ENCODE data around the gene RGS3. TPM values are rescaled to one million over a fixed set of nuclear protein-coding genes. Genes with fewer than 3 reads are reported as not detected.

RGS3 gene
- total RNA-seq, 1 donor from 2014 or later, result 138 TPM

DNA sequence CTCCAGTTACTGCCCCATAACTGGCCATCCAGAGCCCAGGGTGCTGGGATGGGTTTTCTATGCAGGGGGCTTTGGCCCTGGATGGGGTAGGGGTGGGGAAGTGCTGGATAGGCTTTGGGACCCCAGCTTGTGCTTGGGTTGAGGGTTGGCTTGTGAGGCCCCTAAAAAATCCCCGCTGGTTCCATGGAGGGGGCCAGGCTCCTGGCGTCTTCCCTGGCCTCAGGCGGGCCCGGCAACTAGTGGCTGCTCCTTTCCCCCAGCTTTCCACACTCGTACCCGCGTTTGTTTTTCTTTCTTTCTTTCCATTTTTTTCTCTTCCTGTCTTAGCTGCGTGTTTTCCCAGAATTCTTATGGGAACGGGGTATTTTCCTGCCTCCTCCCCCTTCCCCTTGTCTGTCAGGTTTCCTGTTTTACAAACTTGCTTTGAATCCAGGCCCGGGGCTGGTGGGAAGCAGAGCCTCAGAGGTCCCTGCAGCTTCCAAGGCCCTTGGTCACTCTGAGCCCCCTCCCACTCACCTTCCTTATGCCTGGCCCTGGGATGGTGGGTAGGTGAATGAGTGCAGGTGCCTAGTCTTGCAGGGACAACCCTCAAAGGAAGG, 40.2 kb downstream of the RGS3 start:
- DNase-seq, result no peak
- intact Hi-C loops (cut with DNase I), result no loop called here
- no peak for ATAC-seq (ENCODE audit: poor library complexity)

DNA sequence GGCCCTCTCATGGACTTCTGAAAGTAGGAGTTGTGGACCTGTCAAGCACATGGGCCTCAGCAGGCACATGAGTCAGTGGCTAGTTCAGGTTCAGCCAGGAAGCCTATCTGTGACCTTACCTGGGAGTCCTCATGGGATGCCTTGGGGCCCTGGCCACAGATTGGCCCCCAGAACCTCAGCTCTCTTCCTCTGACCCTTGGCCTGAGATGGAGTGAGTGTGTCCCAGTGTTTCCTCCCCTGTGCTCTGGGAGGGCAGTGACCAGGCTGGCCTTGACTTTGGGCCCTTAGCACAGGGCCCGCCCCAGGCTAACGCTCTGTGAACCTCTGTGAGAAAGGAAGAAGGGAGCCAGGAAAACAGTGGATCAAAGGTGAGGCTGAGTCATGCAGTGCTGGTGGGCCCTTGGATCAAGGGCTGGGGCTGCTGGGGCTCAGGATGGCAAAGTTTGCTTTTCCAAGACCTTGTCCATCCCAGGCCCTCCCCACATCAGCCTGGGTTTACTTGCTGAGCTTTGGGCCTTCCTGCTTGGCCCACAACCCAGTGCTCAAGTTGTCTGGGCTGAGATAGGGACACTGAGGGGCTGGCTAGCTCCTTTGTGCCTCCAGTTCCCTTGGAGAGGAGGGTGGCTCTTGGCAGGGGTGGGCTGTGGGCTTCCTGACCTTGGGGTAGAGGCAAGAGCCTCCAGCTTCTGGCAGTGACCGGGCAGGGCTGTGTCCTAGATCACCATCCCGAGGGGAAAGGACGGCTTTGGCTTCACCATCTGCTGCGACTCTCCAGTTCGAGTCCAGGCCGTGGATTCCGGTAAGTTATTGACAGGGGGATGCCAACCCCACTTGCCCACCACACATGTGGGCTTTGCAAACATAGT, 41.4 kb downstream of the RGS3 start:
- ATAC-seq (ENCODE audit: poor library complexity) (no peak), DNase-seq (no peak)
- intact Hi-C loops (cut with DNase I), result loop anchor here (5.0 kb wide), 1 partner anchor 72 kb away; no protein-coding TSS in a partner anchor

DNA sequence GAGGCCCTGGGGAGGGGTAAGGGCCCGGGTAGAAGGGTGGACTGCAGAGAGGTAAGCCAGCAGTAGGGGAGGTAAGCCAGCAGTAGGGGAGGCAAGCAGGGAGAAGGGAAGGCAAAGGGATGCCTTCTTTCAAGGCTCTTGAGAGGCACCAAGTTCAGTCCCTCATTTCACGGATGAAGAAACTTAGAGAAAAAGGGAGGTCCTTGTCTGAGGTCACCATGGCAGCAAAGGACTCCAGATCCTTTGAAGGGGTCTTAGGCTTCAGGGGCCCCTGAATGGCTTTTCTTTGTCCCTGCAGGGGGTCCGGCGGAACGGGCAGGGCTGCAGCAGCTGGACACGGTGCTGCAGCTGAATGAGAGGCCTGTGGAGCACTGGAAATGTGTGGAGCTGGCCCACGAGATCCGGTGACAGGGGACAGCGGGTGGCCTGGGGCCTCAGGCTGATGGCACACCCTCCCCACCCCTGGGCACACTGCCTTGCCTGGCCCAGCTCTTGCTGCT, 42.6 kb downstream of the RGS3 start:
- DNase-seq (no peak), ATAC-seq (ENCODE audit: poor library complexity) (no peak)
- intact Hi-C loops (cut with DNase I), result loop anchor here (5.0 kb wide), 1 partner anchor 71 kb away; no protein-coding TSS in a partner anchor

DNA sequence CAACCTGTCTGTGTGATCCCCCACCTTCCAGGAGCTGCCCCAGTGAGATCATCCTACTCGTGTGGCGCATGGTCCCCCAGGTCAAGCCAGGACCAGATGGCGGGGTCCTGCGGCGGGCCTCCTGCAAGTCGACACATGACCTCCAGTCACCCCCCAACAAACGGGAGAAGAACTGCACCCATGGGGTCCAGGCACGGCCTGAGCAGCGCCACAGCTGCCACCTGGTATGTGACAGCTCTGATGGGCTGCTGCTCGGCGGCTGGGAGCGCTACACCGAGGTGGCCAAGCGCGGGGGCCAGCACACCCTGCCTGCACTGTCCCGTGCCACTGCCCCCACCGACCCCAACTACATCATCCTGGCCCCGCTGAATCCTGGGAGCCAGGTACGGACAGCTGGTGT, 43.7 kb downstream of the RGS3 start:
- intact Hi-C loops (cut with DNase I), result loop anchor here (5.0 kb wide), 1 partner anchor 70 kb away; no protein-coding TSS in a partner anchor
- ATAC-seq (ENCODE audit: poor library complexity) (no peak), DNase-seq (no peak)

DNA sequence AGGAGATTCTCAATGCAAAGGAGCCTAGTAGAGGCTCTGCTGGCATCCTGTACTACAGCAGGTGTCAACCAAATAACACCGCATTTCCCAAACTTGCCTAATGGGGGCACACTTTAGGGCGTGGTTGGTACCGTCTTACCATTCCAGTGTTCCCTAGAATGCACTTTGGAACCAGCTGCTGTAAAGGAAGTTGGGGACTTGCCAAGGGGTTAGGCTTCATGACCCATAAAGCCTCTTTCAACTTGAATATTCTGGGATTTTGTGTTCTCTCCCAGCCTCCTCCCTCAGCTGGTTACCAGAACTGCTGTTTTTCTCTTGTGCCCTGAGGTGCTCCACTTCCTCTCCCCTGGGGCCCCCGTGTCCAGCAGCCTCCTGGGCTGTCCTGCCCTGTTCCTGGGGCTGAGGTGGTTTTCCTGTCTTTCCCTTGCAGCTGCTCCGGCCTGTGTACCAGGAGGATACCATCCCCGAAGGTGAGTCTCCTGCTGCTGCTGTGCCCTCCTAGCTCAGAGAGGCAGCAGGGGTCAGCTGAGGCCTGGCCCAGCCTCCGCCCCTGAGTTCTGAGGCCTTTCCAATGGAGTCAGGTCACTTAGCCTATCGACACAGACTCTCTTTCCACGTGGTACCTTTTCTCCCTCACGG, 44.7 kb downstream of the RGS3 start:
- DNase-seq (no peak), ATAC-seq (ENCODE audit: poor library complexity) (no peak)
- intact Hi-C loops (cut with DNase I), result loop anchor here (5.0 kb wide), 1 partner anchor 69 kb away; no protein-coding TSS in a partner anchor

DNA sequence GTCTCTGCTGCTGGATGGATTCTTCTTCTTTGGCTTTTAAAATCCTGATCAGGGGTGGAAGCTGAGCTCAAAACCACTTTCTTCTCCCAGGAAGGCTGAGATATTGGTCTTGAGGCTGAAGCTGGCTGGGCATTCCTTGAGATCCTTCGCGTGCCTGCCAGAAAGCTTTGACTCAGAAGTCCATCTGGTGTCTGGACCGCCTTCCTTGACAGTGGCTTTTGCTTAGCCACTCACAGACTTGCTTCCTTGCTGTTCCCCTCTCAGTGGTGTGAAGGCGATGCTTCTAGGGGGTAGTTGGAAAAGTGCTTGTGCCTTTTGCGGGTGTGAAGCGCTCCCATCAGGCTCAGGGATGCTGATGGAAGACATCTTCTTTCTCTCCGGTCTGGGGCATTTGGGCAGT, 45.9 kb downstream of the RGS3 start:
- no peak for ATAC-seq (ENCODE audit: poor library complexity)
- no peak for DNase-seq
- intact Hi-C loops (cut with DNase I), result loop anchor here (5.0 kb wide), 1 partner anchor 68 kb away; no protein-coding TSS in a partner anchor

DNA sequence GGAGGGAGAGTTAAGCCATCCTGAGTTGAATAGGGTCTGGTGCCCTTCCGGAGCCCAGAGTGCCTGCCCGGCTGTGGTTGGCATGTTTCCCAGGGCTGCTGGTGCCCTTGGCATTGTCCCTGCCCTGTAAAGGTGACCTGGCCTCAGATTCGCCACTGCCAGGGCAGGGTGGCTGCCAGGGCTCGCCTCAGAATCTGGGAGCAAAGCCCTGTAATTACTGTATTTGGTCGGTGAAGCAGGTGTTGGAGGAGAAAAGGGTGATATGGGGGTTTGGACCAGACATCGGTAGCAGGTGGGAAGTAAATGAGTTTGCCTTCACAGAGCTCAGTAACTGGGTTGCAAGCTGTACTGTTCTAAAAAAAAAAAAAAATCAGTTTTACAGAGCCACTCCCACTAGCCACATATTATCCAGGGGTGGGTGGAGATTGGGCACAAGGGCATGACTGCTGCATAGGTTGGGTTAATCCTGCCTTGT, 47.6 kb downstream of the RGS3 start:
- intact Hi-C loops (cut with DNase I), result no loop called here
- DNase-seq (peak; percentile 81), ATAC-seq (ENCODE audit: poor library complexity) (peak; percentile 88)

DNA sequence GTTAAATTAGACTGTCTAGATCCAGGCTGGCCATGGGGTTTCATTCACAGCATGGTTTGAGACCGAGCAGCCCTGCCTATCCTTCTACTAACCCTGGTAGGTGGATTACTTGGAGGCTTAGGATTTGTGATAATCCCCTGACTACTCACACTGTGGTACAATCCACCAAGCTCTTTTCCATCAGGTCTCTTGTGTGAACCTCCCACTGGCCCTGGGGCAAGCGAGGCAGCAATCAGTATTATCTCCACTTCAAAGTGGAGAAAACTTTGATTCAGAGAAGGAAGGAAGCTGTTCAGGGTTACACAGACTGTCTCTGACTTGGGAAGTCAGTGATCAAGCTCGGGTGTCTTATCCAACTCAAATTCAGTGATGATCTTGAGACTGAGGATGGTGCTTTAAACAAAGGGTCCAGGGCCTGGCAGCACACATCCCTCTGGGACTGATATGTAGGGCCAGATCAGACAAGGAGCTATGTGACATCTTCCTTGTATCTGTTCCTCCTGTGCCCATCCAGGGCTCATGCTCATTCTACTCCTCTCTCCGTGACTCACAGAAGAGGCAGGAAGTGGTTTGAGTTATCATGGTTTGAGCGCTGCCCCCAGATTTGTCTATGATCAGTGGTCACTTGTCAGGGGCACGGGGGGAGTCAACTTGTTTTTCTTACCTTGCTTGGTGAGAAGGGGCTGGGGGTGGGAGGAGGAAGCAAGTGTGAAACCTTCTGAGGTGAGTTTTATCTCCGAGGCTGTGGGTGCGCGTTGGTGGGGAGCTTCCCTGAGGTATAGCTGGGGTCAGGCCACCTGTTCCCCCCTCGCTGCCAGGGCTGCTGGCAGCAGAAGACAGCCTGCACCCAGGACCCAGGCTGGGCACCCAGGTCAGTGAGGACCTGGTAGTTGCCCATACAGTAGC, 48.6 kb downstream of the RGS3 start:
- no peak for ATAC-seq (ENCODE audit: poor library complexity)
- intact Hi-C loops (cut with DNase I), result no loop called here
- DNase-seq, result no peak

DNA sequence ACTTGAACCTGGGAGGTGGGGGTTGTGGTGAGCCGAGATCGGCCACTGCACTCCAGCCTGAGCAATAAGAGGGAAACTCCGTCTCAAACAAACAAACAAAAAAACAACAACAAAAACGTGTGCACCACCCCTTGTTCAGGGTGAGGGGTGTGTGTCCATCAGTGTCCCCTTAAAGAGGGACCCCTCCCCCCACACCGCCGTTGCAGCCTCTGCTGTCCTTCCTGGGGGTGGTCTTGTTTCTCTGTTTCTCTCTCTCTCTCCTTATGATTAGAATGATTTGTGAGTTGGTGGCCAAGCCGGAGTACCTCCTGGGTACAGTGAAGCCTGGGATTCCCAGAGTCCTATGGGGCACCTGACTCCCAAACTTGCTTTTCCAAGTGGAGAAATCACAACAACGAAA, 49.6 kb downstream of the RGS3 start:
- ATAC-seq (ENCODE audit: poor library complexity) (no peak), DNase-seq (no peak)
- intact Hi-C loops (cut with DNase I), result no loop called here

DNA sequence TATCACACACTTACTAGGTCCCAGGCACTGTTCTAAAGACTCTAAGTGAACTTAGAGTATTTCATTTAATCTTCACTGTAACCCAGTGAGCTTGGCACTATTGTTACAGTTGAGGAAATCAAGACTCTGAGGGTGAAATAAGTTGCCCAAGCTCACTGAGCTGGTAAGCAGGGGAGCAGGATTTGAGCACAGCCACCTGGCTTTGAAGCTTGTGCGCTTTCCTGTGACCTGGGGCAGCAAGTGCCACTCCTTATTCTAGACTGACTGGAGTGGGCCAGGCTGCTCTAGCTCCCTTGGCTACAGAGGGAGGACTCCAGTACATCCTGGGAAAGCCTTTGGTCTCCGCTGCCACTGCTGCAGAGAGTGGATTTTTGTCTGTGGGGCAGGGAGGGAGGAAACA, 50.0 kb downstream of the RGS3 start:
- intact Hi-C loops (cut with DNase I), result no loop called here
- DNase-seq (no peak), ATAC-seq (ENCODE audit: poor library complexity) (no peak)

DNA sequence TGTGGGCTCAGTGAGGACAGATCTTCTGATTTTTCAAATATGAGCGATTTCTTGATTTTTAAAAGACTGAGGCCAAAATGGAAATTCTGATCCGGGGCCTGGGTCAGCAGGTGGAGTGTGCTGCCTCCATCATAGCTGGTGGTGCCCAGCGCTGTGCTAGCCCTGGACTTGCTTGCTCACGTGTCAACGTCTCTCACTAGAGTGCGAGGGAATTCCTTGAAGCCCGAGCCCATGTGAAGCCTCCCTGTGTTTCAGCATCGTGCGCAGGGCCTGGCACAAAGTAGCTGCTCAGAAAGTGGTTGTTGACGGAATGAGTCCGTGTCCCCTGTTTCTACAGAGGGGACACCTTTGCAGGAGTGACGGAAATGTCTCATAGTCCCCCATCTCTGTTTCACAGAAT, 50.5 kb downstream of the RGS3 start:
- no peak for ATAC-seq (ENCODE audit: poor library complexity)
- DNase-seq, result no peak
- intact Hi-C loops (cut with DNase I), result no loop called here

DNA sequence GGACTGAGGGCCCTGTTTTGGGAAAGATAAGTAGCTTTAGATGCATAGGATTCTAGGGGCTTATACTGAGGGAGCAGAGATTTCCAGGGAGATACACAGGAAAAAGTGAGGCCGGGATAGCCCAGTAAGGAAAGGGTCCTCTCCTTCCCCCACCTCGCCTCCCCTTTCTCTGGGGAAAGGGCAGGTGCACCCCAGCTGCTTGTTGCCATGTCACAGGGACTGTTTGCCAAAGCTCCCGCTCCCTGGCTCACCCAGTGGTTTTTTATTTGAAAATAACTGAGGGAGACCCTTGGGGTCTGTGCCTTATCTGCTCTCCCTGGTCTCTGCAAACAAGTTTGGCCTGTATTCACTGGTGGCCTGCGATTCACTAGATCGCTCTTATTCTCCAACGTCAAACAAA, 51.2 kb downstream of the RGS3 start:
- intact Hi-C loops (cut with DNase I), result no loop called here
- DNase-seq (no peak), ATAC-seq (ENCODE audit: poor library complexity) (no peak)

DNA sequence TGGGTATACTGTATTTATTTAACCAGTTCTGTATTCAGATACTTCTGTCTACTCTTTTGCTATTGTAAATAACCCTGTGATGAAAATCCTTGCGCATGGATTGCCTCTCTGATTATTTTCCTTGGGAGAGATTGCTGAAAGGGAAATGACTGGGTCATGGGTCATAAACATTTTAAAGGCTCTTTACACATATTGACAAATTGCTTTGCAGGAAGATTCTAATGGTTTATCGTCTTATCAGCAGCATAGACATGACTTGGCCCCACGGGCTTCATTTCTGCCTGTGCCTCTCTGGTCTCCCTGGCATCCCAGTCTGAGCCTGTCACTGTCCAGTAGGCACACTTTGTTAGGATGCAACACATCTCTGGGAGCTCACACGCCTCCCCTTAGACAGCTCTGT, 52.3 kb downstream of the RGS3 start:
- DNase-seq, result no peak
- intact Hi-C loops (cut with DNase I), result no loop called here
- ATAC-seq (ENCODE audit: poor library complexity), result no peak

DNA sequence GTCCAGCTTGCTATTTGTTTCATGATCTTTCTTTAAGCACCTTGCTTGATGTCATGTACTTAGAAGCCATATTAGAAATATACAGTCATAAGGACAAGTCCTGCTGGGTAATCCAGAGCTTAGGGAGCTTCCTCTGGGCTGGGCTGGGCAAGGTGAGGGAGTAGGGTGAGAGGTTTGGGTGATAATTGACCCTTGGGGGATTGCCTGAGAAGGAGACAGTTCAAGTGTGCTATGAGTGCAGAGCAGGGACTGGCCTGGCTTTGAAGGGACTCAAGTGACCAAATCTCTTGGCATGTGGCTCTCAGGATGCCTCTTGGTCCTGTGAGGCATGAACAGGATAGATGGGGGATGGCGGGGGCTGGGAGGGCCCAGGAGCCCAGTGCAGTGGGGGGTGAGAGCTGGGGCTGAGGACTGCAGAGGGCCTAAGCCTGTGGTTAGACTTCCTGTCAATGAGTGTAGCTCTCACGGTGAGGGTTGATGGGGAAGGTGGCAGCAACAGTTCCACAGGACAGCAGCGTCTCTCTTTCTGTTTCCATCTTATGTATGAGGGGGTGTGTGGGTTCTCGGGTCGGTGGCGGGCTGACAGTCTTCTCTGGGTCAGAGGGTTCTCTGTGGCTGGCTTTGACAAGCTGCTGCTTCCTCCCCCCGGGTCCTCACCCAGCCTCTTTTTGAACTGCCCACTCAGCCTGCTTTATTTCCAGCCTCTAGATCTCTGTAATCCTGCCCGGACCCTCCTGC, 53.5 kb downstream of the RGS3 start:
- no peak for ATAC-seq (ENCODE audit: poor library complexity)
- intact Hi-C loops (cut with DNase I), result no loop called here
- no peak for DNase-seq

DNA sequence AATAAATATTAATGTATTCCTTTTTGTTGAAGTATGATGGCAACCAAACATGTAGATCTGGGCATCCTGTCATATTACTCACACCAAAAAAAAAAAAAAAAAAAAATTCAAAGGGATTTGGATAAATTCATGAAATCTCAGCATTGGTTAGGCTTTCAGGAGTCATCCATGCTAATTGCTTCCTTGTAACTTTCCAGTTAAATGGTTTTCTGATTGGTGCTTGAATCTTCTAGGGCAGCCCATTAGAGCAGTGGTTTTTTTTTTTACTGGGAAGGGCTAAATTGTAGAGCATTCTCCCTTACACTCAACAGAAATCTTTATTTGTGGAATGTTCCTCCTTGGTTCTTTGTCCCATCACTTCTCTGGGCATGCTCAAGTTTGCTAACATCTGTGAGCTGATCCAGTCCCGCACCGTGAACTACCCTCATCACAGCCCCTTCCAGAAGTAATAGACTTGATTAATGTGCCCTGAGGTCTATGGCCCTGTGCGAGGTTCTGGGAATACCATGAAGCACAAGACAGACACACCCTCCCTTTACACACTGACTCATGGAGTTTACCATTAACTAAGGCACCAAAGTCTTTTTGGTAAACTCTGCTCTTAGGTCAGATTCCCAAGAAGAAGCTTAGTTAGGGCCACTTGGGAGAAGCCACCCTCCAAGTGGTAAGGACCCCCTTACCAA, 56.0 kb downstream of the RGS3 start:
- intact Hi-C loops (cut with DNase I), result no loop called here
- ATAC-seq (ENCODE audit: poor library complexity) (no peak), DNase-seq (no peak)

DNA sequence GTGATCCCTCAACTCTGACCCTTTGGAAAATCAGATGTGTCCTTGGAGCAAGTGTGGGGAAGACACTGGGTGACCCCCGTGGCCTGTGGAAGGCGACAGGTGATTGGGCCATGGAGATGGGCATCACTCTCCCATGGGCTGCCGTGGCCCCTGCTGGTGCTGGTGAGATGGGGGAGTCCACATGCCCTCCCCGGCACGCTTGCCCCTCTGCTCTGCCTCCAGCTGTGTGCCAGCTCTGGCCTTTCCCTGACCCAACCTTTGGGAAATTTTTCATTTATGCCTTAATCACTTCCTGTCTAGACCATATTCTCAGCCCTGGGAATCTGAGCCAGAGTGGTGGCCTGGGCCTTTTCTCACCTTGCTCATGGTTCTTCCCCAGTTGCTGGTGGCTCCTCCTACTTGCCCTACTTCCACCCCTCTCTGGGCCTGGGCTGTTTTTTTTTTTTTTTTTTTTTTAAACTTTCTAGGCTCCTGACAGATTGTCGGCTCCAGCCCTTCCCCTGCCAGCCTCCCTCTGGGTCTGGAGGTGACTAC, 56.6 kb downstream of the RGS3 start:
- no peak for DNase-seq
- intact Hi-C loops (cut with DNase I), result no loop called here
- ATAC-seq (ENCODE audit: poor library complexity), result no peak

DNA sequence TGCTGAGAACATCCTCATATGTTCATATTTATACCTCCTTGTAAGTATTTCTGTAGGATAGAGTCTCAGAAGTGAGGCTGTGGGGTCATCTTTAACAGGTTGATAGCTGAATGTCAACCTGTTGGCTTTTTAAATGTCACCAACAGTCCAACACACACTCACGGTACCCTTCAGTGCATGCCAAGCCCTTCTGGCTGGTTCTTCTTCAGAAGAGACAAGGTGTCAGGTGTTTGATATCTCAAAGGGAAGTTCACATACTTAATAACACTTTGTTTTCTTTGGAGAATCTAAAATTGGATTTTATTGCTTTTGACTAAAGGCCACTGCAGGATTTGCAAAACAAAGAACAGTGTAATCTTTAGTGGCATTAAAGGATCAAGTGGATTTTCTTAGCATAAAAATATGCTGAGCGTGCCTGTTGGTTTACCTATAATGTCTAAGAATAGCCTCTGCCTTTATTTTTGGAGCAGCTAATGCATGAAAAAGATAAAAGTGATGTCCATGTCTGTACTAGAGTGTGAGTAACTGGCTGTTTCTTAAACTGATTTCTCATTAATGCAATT, 58.2 kb downstream of the RGS3 start:
- intact Hi-C loops (cut with DNase I), result no loop called here
- peak; percentile 23 for ATAC-seq (ENCODE audit: poor library complexity)
- DNase-seq, result no peak
